HG03571 (cell line): ENCODE measurements around the gene TRMU.

Experiments used
- ATAC-seq: cut with Tn5 transposase; IDR thresholded peaks from one replicate; pipeline ENCODE4 v1.9.1; 2021; ENCODE audit not compliant: unreplicated experiment

TRMU gene

DNA sequence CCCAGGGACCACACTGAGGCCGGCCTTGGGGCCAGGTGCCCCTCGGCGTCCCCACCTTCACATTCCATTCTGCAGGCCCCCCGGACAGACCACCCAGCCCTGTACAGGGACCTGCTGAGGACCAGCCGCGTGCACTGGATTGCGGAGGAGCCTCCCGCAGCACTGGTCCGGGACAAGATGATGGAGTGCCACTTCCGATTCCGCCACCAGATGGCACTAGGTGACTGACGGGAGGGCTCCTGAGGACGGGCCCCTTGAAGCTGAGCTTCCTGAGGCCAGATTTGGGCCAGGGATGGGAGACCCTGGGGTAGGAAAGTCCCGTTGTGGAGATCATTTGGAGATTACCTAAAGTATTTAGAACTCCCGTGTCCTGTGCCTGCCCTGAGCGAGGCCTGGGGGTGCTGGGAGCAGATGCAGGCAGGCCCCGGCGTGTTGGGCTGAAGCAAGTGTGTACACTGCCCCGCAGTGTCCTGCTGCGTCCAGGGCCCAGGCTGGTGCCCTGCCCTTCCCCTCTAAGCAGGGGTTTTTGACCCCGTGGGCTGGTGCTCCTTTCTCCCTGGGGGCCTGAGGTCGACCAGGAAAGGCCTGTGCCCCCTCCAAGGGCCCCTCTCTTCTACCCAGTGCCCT lies 20.0 kb downstream of the TRMU start:
- no peak for ATAC-seq

GRCh38 chr22:46355996-46356471 lies 20.5 kb downstream of the TRMU start:
- ATAC-seq = no peak

GRCh38 chr22:46356496-46357480 lies 21.3 kb downstream of the TRMU start:
- ATAC-seq = no peak

GRCh38 chr22:46357711-46358520 lies 22.4 kb downstream of the TRMU start:
- ATAC-seq = no peak

- no peak for ATAC-seq
Observed at GRCh38 chr22:46358766-46359165, 23.3 kb downstream of the TRMU start.

GRCh38 chr22:46359362-46359761 lies 23.8 kb downstream of the TRMU start:
- no peak for ATAC-seq

DNA sequence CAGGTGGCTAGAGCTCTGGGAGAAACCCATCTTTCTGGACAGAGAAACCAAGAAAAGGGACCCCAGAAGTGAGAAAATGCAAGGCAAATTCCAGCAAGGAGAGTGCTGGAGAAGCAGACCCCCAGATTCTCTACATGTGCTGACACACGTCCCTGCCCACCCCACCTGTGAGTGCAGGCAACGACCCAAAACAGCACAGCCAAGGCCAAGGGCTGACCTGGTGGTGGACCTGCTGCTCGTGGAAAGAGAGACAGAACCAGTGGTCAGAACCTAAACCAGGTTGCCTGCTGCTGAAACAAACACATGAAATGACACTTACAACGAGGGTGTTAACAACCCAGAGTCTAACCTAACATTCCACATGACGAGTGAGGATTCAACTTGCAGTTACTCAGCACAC lies 24.6 kb downstream of the TRMU start:
- no peak for ATAC-seq

- ATAC-seq = no peak
Observed at GRCh38 chr22:46360891-46361290, 25.4 kb downstream of the TRMU start.

DNA sequence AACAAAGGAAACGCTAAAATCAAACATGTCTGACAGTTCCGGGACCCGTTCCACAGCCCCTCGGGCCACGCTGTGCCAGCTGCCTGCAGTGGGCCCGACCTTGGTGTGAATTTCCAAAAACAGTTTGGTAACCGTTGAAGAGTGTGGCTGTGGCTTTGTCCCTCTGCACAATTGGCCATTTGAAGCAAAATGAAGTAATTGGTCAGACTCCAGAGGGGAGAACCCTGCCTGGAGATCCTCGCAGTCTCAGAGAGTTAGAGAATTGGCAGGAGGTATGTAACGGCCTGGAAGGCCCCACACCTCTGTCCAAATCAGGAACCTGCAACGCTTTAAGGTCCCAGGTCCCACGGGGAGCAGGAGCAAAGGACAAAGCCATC lies 26.3 kb downstream of the TRMU start:
- no peak for ATAC-seq

GRCh38 chr22:46362203-46362933 lies 26.9 kb downstream of the TRMU start:
- ATAC-seq = no peak

DNA sequence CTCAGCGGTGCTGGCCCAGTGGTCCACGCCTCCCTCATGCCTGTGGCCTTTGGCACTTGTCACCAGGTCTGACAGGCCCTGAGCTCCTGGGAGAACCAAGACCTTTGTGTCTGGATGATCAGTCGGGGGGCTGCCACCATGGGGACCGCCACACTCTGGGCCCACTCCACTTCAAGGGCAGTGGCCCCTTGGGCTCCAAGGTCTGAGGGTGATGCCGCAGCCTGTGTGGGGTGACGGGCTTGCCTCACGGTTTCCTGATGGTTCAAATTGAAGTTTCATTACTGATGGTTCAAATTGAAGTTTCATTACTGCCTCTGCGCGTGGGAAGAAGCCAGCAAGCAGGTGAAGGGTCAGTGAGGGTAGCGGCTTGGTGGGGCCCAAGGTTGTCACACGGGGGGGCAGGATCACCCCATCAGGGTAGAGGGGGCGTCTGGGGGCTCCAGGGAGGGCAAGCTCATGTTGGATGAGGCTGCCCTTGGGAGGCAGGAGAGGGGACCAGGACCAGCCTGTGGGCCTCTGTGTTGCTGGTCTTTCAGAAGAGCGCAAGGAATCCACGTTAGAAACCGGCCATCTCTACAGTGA lies 27.5 kb downstream of the TRMU start:
- ATAC-seq = no peak

GRCh38 chr22:46363611-46364321 lies 28.3 kb downstream of the TRMU start:
- ATAC-seq = no peak

DNA sequence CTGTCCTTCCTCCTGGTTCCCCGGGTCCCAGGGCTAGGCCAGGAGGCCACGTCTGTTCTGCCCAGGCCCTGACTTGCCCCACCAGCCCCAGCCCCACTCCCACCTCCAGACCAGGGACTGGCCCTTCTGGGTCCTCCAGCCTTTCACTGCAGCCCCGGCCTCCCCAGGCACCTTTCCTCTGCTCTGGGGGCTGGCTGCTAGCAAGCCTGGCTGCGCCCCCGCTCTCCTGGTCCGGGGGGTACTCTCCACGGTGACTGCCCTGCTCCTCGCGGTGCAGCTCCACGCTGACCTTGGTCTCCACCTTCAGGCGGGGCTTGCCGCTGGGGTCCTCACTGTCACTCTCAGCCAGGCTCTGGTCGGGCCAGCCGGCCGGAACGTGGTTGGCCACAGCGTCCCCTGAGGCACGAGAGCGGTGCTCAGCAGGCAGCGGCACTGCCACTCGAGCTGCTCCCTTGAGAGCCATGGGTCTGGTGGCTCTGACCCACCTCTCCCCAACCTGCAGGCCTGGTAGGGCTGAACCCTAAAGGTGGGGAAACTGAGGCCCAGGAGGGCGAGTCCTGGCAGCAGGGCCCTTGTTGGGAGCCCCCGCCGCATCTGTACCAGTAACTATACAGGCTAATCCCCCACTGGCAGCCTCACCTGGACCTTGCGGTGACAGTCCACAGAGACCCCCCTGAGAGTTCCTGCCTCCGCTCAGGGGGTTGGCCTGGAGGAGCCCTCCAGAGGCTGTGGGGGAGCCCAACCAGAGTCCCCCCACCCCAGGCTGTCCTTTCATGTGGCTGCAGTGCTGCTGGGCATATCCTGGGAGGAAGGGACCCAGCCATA lies 29.0 kb downstream of the TRMU start:
- no peak for ATAC-seq

DNA sequence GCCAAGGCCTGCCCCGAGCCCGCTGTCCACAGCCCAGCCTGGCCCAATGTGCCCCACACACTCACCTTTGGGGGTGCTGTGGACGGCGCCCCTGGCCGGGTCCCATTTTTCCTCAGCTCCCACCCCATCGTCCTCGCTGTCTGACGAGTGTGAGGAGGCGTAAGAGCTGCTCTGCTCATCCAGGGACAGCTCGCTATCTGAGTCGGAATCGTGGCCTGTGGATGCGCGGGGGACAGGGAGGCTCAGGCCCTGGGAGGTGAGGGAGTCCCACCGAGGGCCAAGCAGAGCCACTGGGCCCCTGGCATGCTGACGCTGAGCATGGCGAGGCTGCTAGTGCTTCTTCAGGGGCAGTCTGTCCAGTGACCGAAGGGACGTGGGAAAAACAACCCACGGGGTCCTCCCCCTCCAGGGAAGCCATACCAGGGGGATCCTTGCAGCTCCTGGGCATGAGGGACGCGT lies 29.7 kb downstream of the TRMU start:
- ATAC-seq = no peak

DNA sequence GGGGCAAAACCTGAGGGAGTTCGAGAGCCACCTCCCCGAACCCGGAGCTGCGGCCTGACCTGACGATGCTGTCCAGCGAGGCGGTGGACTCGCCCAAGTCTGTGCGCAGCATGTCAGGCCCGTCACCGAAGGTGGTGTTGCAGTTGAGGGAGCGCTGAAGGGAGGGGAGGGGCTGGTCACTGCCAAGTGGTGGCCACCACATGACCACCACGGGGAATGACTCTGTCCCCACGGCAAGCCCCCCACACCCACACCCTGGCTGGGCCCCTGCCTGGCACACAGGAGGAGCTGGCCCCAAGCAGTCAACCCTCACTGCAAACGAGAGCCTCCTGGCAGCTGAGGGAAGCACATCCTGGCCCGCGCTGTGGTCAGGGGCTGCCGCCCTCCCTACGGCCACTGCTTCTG lies 30.8 kb downstream of the TRMU start:
- no peak for ATAC-seq

GRCh38 chr22:46366801-46367706 lies 31.5 kb downstream of the TRMU start:
- ATAC-seq = no peak

DNA sequence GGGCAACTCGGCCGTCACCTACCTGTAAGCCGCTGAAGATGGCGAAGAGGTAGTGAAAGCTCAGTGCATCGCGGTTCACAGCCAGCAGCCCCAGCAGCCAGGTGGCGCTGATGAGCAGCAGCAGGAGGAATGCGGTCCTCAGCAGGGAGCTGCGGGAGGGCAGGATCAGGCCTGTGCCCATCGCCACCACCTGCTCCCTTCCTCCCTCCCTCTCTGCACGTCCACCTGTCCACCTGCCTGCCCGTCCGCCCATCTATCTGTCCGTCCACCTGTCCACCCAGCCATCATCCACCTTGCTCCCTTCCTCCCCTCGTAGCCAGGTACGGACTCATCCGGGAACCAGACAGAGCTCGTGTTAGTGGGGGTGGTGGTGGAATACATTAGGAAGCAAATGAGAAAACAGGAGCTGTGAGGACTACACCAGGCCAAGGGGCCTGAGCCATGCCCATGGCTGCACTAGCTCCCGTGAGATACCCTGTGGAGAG lies 32.2 kb downstream of the TRMU start:
- no peak for ATAC-seq

DNA sequence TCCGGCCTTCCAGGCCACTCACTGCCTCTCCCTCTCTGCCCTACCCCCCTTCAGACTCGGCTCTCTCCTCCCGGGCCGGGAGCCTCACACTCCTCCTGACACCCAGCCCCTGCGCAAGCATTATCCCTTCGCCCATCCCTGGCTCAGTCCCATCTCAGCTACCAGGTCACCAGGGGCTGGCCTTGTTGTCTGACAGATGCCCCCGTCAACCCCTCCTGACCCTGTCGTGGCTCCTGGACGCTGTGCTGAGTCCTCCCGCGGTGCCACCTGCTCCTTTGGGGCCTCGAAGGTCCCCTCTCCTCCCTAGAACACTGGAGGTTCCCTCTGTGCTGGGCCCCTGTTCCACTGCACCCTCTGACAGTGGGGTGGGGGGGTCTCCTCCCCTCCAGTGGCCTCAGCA lies 32.9 kb downstream of the TRMU start:
- no peak for ATAC-seq
